Neural progenitor cell (in vitro differentiated cells): ENCODE results near the gene NKAIN2. TPM values are rescaled to one million over a fixed set of nuclear protein-coding genes. Genes with fewer than 3 reads are reported as not detected.

Source experiments
- DNase-seq: peaks from one replicate; pipeline ENCODE4 v3.0.0-alpha.2; 2016; ENCODE audit warnings: low spot score
- H2AFZ ChIP-seq: fragments of 200-600 bp; sonication (generic); replicated peaks from 2 replicates; pipeline ENCODE4 v1.6.1; 2016; ENCODE audit warnings: antibody characterized with exemption
- H3F3A ChIP-seq: fragments of 200-600 bp; sonication (generic); 2 replicates; pipeline ENCODE4 v1.6.1; 2016; ENCODE audit warnings: antibody characterized with exemption, low read depth
- H3K27ac ChIP-seq: fragments of 200-600 bp; sonication (generic); 2 replicates; pipeline ENCODE4 v1.5.1; 2016; ENCODE audit warnings: mild to moderate bottlenecking
- H3K27me3 ChIP-seq: fragments of 200-600 bp; sonication (generic); 2 replicates; pipeline ENCODE4 v1.6.1; 2016; ENCODE audit warnings: mild to moderate bottlenecking, moderate library complexity
- H3K36me3 ChIP-seq: fragments of 200-600 bp; sonication (generic); 2 replicates; pipeline ENCODE4 v1.5.1; 2016
- H3K4me1 ChIP-seq: fragments of 200-600 bp; sonication (generic); 2 replicates; pipeline ENCODE4 v1.6.1; 2016; ENCODE audit warnings: mixed run types
- H3K4me2 ChIP-seq: fragments of 200-600 bp; sonication (generic); 2 replicates; pipeline ENCODE4 v1.6.1; 2016
- H3K4me3 ChIP-seq: fragments of 200-600 bp; sonication (generic); 2 replicates; pipeline ENCODE4 v1.5.1; 2016
- H3K79me2 ChIP-seq: fragments of 200-600 bp; sonication (generic); 2 replicates; pipeline ENCODE4 v1.6.1; 2016; ENCODE audit warnings: low read depth
- H3K9ac ChIP-seq: fragments of 200-600 bp; sonication (generic); 2 replicates; pipeline ENCODE4 v1.6.1; 2016
- H3K9me3 ChIP-seq: fragments of 200-600 bp; sonication (generic); 2 replicates; pipeline ENCODE4 v1.5.1; 2016; ENCODE audit warnings: low read depth
- H4K20me1 ChIP-seq: fragments of 200-600 bp; sonication (generic); 2 replicates; pipeline ENCODE4 v1.6.1; 2016; ENCODE audit warnings: low read depth
- H3K27ac Mint-ChIP-seq: 3 replicates; pipeline ENCODE4 v1.8.0; 2021; ENCODE audit warnings: mixed read lengths
- H3K27me3 Mint-ChIP-seq: 2 replicates; pipeline ENCODE4 v1.8.0; 2022; ENCODE audit warnings: low read depth, mild to moderate bottlenecking, inconsistent platforms, moderate library complexity, mixed read lengths; ENCODE audit not compliant: insufficient read depth
- H3K36me3 Mint-ChIP-seq: 3 replicates; pipeline ENCODE4 v1.8.0; 2021; ENCODE audit warnings: mixed read lengths
- H3K4me1 Mint-ChIP-seq: 3 replicates; pipeline ENCODE4 v1.8.0; 2021; ENCODE audit warnings: mixed read lengths
- H3K4me3 Mint-ChIP-seq: 3 replicates; pipeline ENCODE4 v1.8.0; 2021; ENCODE audit warnings: mild to moderate bottlenecking, moderate library complexity, mixed read lengths
- H3K9me3 Mint-ChIP-seq: 3 replicates; pipeline ENCODE4 v1.8.0; 2020; ENCODE audit warnings: mixed read lengths
- EZH2 ChIP-seq: fragments of 200-600 bp; sonication (generic); IDR thresholded peaks from 2 replicates; pipeline ENCODE4 v1.6.1; 2017; ENCODE audit warnings: antibody characterized with exemption, mild to moderate bottlenecking, moderate library complexity
- EZH2phosphoT487 ChIP-seq: fragments of 200-600 bp; sonication (generic); IDR thresholded peaks from 2 replicates; pipeline ENCODE4 v1.6.1; 2017; ENCODE audit warnings: antibody characterized with exemption
- total RNA-seq: library from RNA; depleted of rRNA; stranded (reverse); fragments of >200 nt; gene quantifications from 2 replicates; pipeline ENCODE4 v1.2.3, GENCODE V29; 2015; ENCODE audit warnings: low replicate concordance
- TF ChIP-seq, protein P1 (sequence below): fragments of 200-600 bp; sonication (generic); IDR thresholded peaks from 2 replicates; pipeline ENCODE4 v1.5.1; 2017; ENCODE audit warnings: antibody characterized with exemption, mild to moderate bottlenecking

The NKAIN2 gene
- total RNA-seq, 1 donor from 2014 or later = 0.45 TPM

DNA sequence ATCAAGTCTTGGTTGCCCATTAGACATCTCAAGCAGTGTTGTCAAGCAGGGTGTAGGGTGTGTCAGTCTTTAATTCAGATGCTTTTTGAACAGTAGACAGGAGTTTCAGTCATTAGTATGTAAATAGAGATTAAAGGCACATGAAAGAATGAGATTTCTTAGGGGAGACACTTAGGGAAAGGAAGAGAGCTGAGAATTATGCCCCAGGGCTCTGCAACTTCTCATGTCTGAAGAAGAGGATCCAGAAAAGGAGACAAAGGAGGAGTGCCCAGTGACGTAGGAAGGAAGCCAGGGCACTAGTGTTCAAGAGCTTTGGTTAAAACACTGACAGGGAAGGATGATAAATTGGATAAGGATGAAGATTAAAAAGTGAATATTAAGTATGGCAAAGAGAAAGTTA is 569.7 kb downstream of the NKAIN2 start:
- Mint-ChIP-seq H3K36me3 (no peaks in the 10 kb centered on the region), H3K27me3 (no peaks in the 10 kb centered on the region), H3K4me1 (no peaks in the 10 kb centered on the region), H3K27ac (no peak overlapping the region), H3K4me3 (no peak overlapping the region), H3K9me3 (no peaks in the 10 kb centered on the region)
- no peak for DNase-seq
- no peak overlapping the region for H3K4me3 ChIP-seq
- H2AFZ ChIP-seq = peak overlapping the region; percentile 57
- peaks cover 4% of the 10 kb centered on the region for H3K4me1 ChIP-seq
- H4K20me1 ChIP-seq = no peaks in the 10 kb centered on the region
- no peaks in the 10 kb centered on the region for H3K9me3 ChIP-seq
- H3K27ac ChIP-seq = no peak overlapping the region
- no peaks in the 10 kb centered on the region for H3F3A ChIP-seq
- H3K27me3 ChIP-seq = no peaks in the 10 kb centered on the region
- H3K79me2 ChIP-seq = no peaks in the 10 kb centered on the region
- no peak for TF ChIP-seq EZH2
- no peak for TF ChIP-seq EZH2phosphoT487
- TF ChIP-seq, protein P1, sequence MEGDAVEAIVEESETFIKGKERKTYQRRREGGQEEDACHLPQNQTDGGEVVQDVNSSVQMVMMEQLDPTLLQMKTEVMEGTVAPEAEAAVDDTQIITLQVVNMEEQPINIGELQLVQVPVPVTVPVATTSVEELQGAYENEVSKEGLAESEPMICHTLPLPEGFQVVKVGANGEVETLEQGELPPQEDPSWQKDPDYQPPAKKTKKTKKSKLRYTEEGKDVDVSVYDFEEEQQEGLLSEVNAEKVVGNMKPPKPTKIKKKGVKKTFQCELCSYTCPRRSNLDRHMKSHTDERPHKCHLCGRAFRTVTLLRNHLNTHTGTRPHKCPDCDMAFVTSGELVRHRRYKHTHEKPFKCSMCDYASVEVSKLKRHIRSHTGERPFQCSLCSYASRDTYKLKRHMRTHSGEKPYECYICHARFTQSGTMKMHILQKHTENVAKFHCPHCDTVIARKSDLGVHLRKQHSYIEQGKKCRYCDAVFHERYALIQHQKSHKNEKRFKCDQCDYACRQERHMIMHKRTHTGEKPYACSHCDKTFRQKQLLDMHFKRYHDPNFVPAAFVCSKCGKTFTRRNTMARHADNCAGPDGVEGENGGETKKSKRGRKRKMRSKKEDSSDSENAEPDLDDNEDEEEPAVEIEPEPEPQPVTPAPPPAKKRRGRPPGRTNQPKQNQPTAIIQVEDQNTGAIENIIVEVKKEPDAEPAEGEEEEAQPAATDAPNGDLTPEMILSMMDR = no peak
- H3K36me3 ChIP-seq = no peaks in the 10 kb centered on the region
- H3K4me2 ChIP-seq = no peak overlapping the region
- H3K9ac ChIP-seq = no peak overlapping the region

DNA sequence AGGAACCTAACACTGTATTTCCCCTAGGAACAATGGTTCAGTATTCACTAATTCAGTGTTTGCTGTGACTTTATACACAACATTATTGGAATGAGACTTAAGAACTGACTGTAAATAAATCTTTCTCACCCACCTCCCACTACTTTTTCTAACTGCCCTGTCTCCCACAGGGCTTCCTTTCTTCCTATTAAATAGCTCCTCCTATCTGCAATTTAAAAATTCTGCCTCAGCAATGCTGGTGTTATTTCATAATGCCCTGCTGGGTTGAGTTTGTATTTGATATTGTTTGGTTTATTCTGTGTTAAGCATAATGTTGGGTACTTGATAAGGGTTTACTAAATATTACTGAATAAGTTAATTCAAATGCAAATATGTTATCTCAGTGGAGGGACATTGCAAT is 585.5 kb downstream of the NKAIN2 start:
- no peak overlapping the region for H3K4me2 ChIP-seq
- no peaks in the 10 kb centered on the region for H3K79me2 ChIP-seq
- no peaks in the 10 kb centered on the region for H3K27me3 ChIP-seq
- Mint-ChIP-seq H3K9me3 (peaks cover 3% of the 10 kb centered on the region), H3K4me3 (no peak overlapping the region), H3K27me3 (peaks cover under 1% of the 10 kb centered on the region), H3K4me1 (peaks cover 2% of the 10 kb centered on the region), H3K27ac (no peak overlapping the region), H3K36me3 (no peaks in the 10 kb centered on the region)
- H3K27ac ChIP-seq = no peak overlapping the region
- H2AFZ ChIP-seq = no peak overlapping the region
- H3K4me1 ChIP-seq = no peaks in the 10 kb centered on the region
- no peaks in the 10 kb centered on the region for H4K20me1 ChIP-seq
- no peaks in the 10 kb centered on the region for H3K9me3 ChIP-seq
- TF ChIP-seq, protein P1 = peak; percentile 22
- TF ChIP-seq EZH2 = no peak
- no peak for TF ChIP-seq EZH2phosphoT487
- no peak overlapping the region for H3K4me3 ChIP-seq
- H3K9ac ChIP-seq = no peak overlapping the region
- no peak for DNase-seq
- no peaks in the 10 kb centered on the region for H3K36me3 ChIP-seq
- no peaks in the 10 kb centered on the region for H3F3A ChIP-seq

DNA sequence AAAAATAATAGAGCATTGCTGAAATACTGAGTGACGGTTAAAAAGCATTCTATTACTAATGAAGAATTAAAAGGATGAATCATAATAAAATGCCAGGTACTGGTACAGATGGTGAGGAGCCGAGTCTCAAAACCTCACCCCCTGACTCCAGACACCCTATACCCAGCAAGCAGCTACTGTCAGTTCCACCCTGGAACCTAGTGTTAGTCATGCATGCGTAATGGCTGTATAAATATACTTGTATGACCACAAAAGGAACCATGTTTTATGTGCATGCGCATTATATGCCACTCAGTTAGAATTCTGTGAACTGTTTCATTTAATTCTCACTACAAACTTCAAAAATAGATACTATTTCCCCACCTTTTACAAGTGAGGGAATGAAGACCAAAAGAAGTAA is 589.9 kb downstream of the NKAIN2 start:
- no peaks in the 10 kb centered on the region for H3K27me3 Mint-ChIP-seq
- H2AFZ ChIP-seq = no peak overlapping the region
- no peaks in the 10 kb centered on the region for H3K27me3 ChIP-seq
- no peak for TF ChIP-seq EZH2
- TF ChIP-seq, protein P1 = no peak
- no peak for TF ChIP-seq EZH2phosphoT487
- H3K4me3 Mint-ChIP-seq = no peak overlapping the region
- no peaks in the 10 kb centered on the region for H3F3A ChIP-seq
- no peaks in the 10 kb centered on the region for H3K9me3 ChIP-seq
- no peak overlapping the region for H3K4me2 ChIP-seq
- peaks cover 3% of the 10 kb centered on the region for H3K9me3 Mint-ChIP-seq
- H3K4me3 ChIP-seq = no peak overlapping the region
- no peaks in the 10 kb centered on the region for H4K20me1 ChIP-seq
- no peak for DNase-seq
- H3K4me1 ChIP-seq = no peaks in the 10 kb centered on the region
- H3K36me3 ChIP-seq = no peaks in the 10 kb centered on the region
- H3K27ac Mint-ChIP-seq = no peak overlapping the region
- H3K9ac ChIP-seq = no peak overlapping the region
- no peaks in the 10 kb centered on the region for H3K36me3 Mint-ChIP-seq
- H3K4me1 Mint-ChIP-seq = no peaks in the 10 kb centered on the region
- no peak overlapping the region for H3K27ac ChIP-seq
- H3K79me2 ChIP-seq = no peaks in the 10 kb centered on the region
